Mucosa of descending colon (tissue), 3 donors: Measurements from ENCODE around the gene PRUNE2. TPM values are rescaled to one million over a fixed set of nuclear protein-coding genes. Genes with fewer than 3 reads are reported as not detected.

Experiments used
- ATAC-seq: fragments of 200-7000 bp; cut with Tn5 transposase; one replicate; pipeline ENCODE4 v1.9.1; 2020; ENCODE audit warnings: mild to moderate bottlenecking, moderate library complexity
- DNase-seq, 3 donors: peaks; one replicate each; pipeline ENCODE4 v3.0.0-alpha.2; 2020
- H3K36me3 ChIP-seq: fragments of 200-600 bp; one replicate; pipeline ENCODE4 v1.8.0; 2021; ENCODE audit warnings: low read depth, mild to moderate bottlenecking
- H3K4me1 ChIP-seq: fragments of 200-600 bp; one replicate; pipeline ENCODE4 v1.8.0; 2021; ENCODE audit warnings: low read depth, mild to moderate bottlenecking
- H3K4me3 ChIP-seq: fragments of 200-600 bp; one replicate; pipeline ENCODE4 v1.8.0; 2021; ENCODE audit warnings: mild to moderate bottlenecking
- H3K9me3 ChIP-seq: fragments of 200-600 bp; one replicate; pipeline ENCODE4 v1.8.0; 2021; ENCODE audit warnings: mild to moderate bottlenecking
- CTCF ChIP-seq: fragments of 200-600 bp; IDR thresholded peaks from one replicate; pipeline ENCODE4 v1.8.0; 2022; ENCODE audit warnings: antibody characterized with exemption, mild to moderate bottlenecking
- intact Hi-C, 2 donors: fragments of 100-400 bp; cut with DNase I in 1 of 2; cut with micrococcal nuclease in 1 of 2; formaldehyde crosslinking; loops; one replicate each; pipeline versions ENCODE4 v1.11.0 to v1.11.1; 2022; cut with DNase I, micrococcal nuclease
- total RNA-seq, 3 donors: library from RNA; stranded (reverse); fragmentation: NEBNext Ultra II Directional in 2 of 3; extraction: Animal tissue kit (Norgen Biotek cat#: 25700) in 2 of 3; gene quantifications; one replicate each; pipeline versions ENCODE4 v1.2.1 to v1.2.4, GENCODE V29; 2021 to 2023
- donor health status: DM: no; HTN: no; CAD: no; lungs with moderate emphysema.
- donor health status: DM: no; HTN: no; CAD: no.
- donor health status: DM: no; HTN: yes; CAD: no.

Gene PRUNE2
- total RNA-seq, 3 donors from 2014 or later: 48.2 to 437 (median 62.4) TPM

GRCh38 chr9:76764138-76764537 lies 141.8 kb downstream of the PRUNE2 start, which contains the start of gene PCA3:
TSS of gene PCA3 (plus strand) at chr9:76764438.
- no peak within 1 kb of the TSS for H3K4me3 ChIP-seq
- DNase-seq (no peak), ATAC-seq (no peak)
- intact Hi-C loops: no loop called here
- no peak for TF ChIP-seq CTCF
- no peaks in the 10 kb centered on the region for H3K36me3 ChIP-seq
- H3K4me1 ChIP-seq: no peaks in the 10 kb centered on the region
- H3K9me3 ChIP-seq: no peaks in the 10 kb centered on the region

- no peak overlapping the region for H3K4me3 ChIP-seq
- H3K4me1 ChIP-seq: no peaks in the 10 kb centered on the region
- DNase-seq (no peak), ATAC-seq (no peak)
- no peak for TF ChIP-seq CTCF
- no peaks in the 10 kb centered on the region for H3K36me3 ChIP-seq
- intact Hi-C loops: no loop called here
- no peaks in the 10 kb centered on the region for H3K9me3 ChIP-seq
Observed at GRCh38 chr9:76761448-76761847, 144.5 kb downstream of the PRUNE2 start.

GRCh38 chr9:76759732-76760131 lies 146.2 kb downstream of the PRUNE2 start:
- ATAC-seq: peak; percentile 82
- no peak for TF ChIP-seq CTCF
- DNase-seq: peak; percentile 30 to 54 (median 42)
- Histone ChIP-seq H3K9me3 (no peaks in the 10 kb centered on the region), H3K4me1 (no peaks in the 10 kb centered on the region), H3K36me3 (no peaks in the 10 kb centered on the region), H3K4me3 (no peak overlapping the region)
- intact Hi-C loops: no loop called here

- Histone ChIP-seq H3K36me3 (no peaks in the 10 kb centered on the region), H3K4me1 (no peaks in the 10 kb centered on the region), H3K4me3 (no peak overlapping the region), H3K9me3 (no peaks in the 10 kb centered on the region)
- TF ChIP-seq CTCF: no peak
- intact Hi-C loops: no loop called here
- DNase-seq (no peak), ATAC-seq (no peak)
Observed at GRCh38 chr9:76758476-76758875, 147.4 kb downstream of the PRUNE2 start.

GRCh38 chr9:76756941-76757673 lies 148.8 kb downstream of the PRUNE2 start:
- Histone ChIP-seq H3K9me3 (no peaks in the 10 kb centered on the region), H3K4me1 (no peaks in the 10 kb centered on the region), H3K36me3 (no peaks in the 10 kb centered on the region), H3K4me3 (no peak overlapping the region)
- no peak for ATAC-seq
- no peak for TF ChIP-seq CTCF
- no peak for DNase-seq
- intact Hi-C loops: no loop called here
